Lower leg skin (tissue), 3 donors: ENCODE results near the gene ABCC1.

Experiments
- CTCF ChIP-seq, 3 donors: fragments of 450-650 bp; IDR thresholded peaks; one replicate each; pipeline ENCODE4 v1.5.1; 2016; ENCODE audit warnings: antibody characterized with exemption in 3 of 3, mild to moderate bottlenecking in 3 of 3, moderate library complexity in 2 of 3
- POLR2A ChIP-seq, 2 donors: fragments of 450-650 bp; IDR thresholded peaks; one replicate each; pipeline ENCODE4 v1.6.1; 2016 to 2017; ENCODE audit warnings: antibody characterized with exemption in 2 of 2, mild to moderate bottlenecking in 1 of 2, moderate library complexity in 1 of 2

GRCh38 chr16:15973421-15973820, 24.0 kb downstream of the ABCC1 start:
- TF ChIP-seq POLR2A (IDR thresholded peaks at IDR 0.05) = no peak
- no peak for TF ChIP-seq CTCF (IDR thresholded peaks at IDR 0.05)
